ENCODE data around the gene GLB1L.

GRCh38 chr2:219273937-219274336 lies 28.7 kb upstream of the GLB1L start:
- TF ChIP-seq PRDM15 (CRISPR knock-in tag; IDR thresholded peaks at IDR 0.05) (no peak), SMAD3 (CRISPR knock-in tag; IDR thresholded peaks at IDR 0.05; ENCODE audit: borderline replicate concordance) (no peak), CTCF (IDR thresholded peaks at IDR 0.05) (no peak), CREB1 (CRISPR knock-in tag; IDR thresholded peaks at IDR 0.05) (no peak), ZNF263 (CRISPR knock-in tag; IDR thresholded peaks at IDR 0.05; ENCODE audit: low read depth) (no peak), HMGXB4 (CRISPR knock-in tag; IDR thresholded peaks at IDR 0.05) (no peak), USF1 (CRISPR knock-in tag; IDR thresholded peaks at IDR 0.05) (no peak), SP1 (CRISPR knock-in tag; conservative IDR thresholded peaks at IDR 0.05) (no peak)

Data from WTC11 (cell line).